Measurements from ENCODE around the gene DCST2.

DCST2 gene

DNA sequence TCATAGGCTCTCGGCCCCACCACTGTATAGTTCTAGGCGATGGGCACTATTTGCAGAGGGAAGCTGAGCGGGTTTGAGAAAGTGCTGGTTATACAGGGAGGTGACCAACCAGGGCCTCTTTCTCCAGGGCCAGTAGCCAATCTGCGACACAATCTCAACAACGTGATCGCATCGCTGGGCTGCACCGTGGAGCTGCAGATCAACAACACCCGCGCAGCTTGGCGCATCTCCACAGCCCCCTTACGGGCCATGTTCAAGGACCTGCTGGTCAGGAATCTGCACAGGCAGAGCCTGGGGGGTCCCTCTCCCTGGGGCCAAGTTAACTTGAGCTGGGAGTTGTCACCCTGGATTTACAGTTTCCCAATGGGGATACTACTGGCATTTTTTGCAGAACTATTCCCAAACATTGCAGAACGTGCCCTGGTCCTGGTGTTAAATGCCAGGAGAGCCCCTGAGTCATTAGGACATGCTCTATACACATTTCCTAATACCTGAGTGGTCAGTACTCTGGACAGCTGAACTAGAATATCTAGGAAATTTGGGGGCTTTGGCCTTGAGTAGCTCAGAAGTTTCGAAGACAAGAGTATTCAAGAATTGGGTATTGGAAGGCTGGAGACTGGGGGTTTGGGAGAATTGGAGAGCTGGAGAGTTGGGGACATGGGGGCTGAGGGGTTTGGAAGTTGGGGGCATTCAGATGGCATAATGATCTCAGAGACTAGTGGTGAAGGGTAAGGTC, 6.9 kb upstream of the DCST2 start:
- no peak overlapping the region for H3K4me3 ChIP-seq (ENCODE audit: low read length)
- no peak overlapping the region for H3K27ac ChIP-seq (ENCODE audit: low read depth, low read length)
- H3K27me3 ChIP-seq (ENCODE audit: control insufficient read depth, insufficient read depth, low read length) = no peaks in the 10 kb centered on the region
- H3K9ac ChIP-seq (ENCODE audit: low read length) = no peak overlapping the region
- no peaks in the 10 kb centered on the region for H3K4me1 ChIP-seq (ENCODE audit: control insufficient read depth, insufficient read depth, low read length)
- H3K36me3 ChIP-seq (ENCODE audit: control insufficient read depth, insufficient read depth, low read length) = no peaks in the 10 kb centered on the region

DNA sequence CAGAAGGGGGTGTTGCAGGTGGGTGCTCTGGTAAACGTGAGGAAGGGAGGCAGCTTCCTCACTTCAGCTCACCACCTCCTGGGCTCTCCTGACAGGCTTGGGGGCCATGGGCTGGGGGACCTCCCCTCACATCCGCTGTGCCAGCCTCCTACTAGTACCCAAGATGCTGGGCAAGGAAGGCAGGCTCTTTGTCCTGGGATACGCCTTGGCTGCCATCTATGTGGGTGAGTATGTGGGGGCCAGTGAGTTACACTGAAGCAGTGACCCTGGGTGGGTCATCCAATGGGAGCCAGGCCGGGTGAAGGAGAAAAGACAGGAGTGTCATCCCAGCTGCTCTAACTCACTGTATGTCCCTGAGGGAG, 5.7 kb upstream of the DCST2 start:
- H3K27me3 ChIP-seq (ENCODE audit: control insufficient read depth, insufficient read depth, low read length) = no peaks in the 10 kb centered on the region
- H3K9ac ChIP-seq (ENCODE audit: low read length) = no peak overlapping the region
- H3K4me3 ChIP-seq (ENCODE audit: low read length) = no peak overlapping the region
- H3K27ac ChIP-seq (ENCODE audit: low read depth, low read length) = no peak overlapping the region
- no peaks in the 10 kb centered on the region for H3K36me3 ChIP-seq (ENCODE audit: control insufficient read depth, insufficient read depth, low read length)
- no peaks in the 10 kb centered on the region for H3K4me1 ChIP-seq (ENCODE audit: control insufficient read depth, insufficient read depth, low read length)

DNA sequence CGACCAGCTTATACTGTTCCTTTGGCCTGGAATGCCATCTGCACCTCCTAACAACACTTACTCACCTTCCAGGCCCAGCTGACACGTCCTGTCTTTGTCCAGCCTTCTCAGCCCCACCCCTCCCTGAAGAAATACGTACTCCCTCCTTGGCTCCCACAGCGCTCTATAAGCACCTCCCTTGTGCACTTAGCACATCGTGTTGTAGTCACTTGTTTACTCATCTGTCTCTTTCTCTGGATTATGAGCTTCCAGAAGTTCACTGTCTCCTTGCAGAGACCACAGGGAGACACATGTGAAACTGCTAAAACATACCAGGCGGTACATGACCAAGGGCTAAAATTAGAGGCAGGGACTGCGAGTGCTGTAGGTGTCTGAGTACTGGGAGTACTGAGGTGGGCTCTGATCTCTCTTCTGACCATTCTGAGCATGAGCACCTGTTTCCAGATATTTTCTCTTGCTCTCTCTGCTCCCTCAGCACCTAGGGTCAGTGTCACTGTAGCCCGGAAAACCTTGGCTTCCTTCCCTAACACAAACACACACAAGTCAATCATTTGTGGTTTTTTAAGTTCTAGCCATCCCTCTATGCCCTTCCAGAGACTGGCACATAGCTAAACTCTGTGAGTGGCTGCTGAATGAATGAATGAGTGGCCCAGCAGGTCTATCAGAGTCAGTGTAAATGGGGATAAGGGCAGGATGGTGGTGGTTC, 5.2 kb upstream of the DCST2 start:
- H3K9ac ChIP-seq (ENCODE audit: low read length) = no peak overlapping the region
- H3K27me3 ChIP-seq (ENCODE audit: control insufficient read depth, insufficient read depth, low read length) = no peaks in the 10 kb centered on the region
- H3K4me3 ChIP-seq (ENCODE audit: low read length) = no peak overlapping the region
- no peak overlapping the region for H3K27ac ChIP-seq (ENCODE audit: low read depth, low read length)
- H3K4me1 ChIP-seq (ENCODE audit: control insufficient read depth, insufficient read depth, low read length) = no peaks in the 10 kb centered on the region
- no peaks in the 10 kb centered on the region for H3K36me3 ChIP-seq (ENCODE audit: control insufficient read depth, insufficient read depth, low read length)

DNA sequence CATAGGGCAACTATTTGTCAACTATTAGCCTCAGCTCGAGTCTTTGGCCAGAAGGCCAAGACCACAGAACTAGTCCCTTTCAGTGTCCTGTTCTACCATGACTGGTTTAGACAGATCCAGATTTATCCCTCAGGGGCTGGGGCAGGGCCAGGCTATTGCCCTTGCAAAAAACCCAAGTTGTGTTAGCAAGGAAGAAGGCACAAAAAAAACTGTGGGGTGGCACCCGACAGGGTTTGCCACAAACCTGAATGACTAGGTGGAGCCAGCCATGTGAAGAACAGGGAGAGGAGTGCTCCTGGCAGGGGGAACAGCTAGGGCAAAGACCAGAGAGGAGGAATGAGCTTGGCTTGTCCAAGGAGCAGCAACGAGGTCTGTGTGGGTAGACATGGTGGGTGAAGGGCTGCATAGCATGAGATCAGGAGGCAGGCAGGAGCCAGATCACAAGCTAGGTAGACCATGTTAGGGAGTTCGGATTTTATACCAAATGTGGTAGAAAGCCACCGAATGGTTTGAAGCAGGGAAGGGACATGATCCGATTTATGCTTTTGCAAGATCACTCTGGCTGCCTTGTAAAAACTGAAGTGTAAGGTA, 4.4 kb upstream of the DCST2 start:
- no peak overlapping the region for H3K9ac ChIP-seq (ENCODE audit: low read length)
- H3K4me3 ChIP-seq (ENCODE audit: low read length) = no peak overlapping the region
- no peak overlapping the region for H3K27ac ChIP-seq (ENCODE audit: low read depth, low read length)
- H3K36me3 ChIP-seq (ENCODE audit: control insufficient read depth, insufficient read depth, low read length) = no peaks in the 10 kb centered on the region
- H3K4me1 ChIP-seq (ENCODE audit: control insufficient read depth, insufficient read depth, low read length) = no peaks in the 10 kb centered on the region
- no peaks in the 10 kb centered on the region for H3K27me3 ChIP-seq (ENCODE audit: control insufficient read depth, insufficient read depth, low read length)

DNA sequence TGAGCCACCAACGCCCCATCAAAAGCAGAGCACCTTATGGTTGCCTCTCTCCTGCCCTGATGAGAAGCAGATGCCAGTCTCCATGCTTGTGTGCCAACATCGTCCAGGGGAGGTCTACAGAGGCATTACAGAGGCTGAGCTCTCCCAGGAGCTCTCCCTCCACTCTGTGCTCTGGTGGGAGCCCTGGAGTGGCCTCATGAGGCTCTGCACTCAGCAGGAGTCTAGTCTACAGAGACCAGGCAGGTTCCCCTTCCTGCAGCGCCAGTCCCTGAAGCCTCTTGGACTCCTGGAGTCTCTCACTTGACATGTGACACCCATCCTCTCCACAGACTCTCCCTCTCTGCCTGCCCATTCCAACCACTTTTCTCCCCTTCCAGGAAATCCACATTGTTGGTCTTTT, 3.5 kb upstream of the DCST2 start:
- Histone ChIP-seq H3K4me3 (ENCODE audit: low read length) (no peak overlapping the region), H3K27ac (ENCODE audit: low read depth, low read length) (no peak overlapping the region), H3K36me3 (ENCODE audit: control insufficient read depth, insufficient read depth, low read length) (no peaks in the 10 kb centered on the region)

DNA sequence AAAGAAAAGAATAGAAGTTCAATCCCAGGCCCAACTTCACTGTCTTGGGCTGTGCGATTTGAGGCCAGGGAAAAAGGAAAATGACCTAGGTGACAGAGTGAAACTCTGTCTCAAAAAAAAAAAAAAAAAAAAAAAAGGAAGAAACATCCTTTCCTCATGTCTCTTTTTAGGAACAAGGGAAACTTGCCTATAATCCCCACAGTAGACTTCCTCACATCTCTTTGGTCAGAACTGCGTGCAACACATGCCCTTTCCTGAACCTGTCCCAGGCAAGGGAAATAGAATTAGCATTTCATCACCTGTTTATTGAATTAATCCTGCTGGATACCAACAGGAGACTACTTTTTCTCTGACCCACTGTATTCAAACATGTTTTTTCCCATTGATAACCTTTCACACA, 2.4 kb upstream of the DCST2 start:
- no peaks in the 10 kb centered on the region for H3K4me1 ChIP-seq (ENCODE audit: control insufficient read depth, insufficient read depth, low read length)
- H3K27me3 ChIP-seq (ENCODE audit: control insufficient read depth, insufficient read depth, low read length) = no peaks in the 10 kb centered on the region
- no peak overlapping the region for H3K9ac ChIP-seq (ENCODE audit: low read length)
- H3K4me3 ChIP-seq (ENCODE audit: low read length) = no peak overlapping the region
- H3K36me3 ChIP-seq (ENCODE audit: control insufficient read depth, insufficient read depth, low read length) = no peaks in the 10 kb centered on the region
- no peak overlapping the region for H3K27ac ChIP-seq (ENCODE audit: low read depth, low read length)

More for the DNA sequence above, 3.5 kb upstream of the DCST2 start:
- no peaks in the 10 kb centered on the region for H3K27me3 ChIP-seq (ENCODE audit: control insufficient read depth, insufficient read depth, low read length)
- H3K4me1 ChIP-seq (ENCODE audit: control insufficient read depth, insufficient read depth, low read length) = no peaks in the 10 kb centered on the region
- H3K9ac ChIP-seq (ENCODE audit: low read length) = no peak overlapping the region

DNA sequence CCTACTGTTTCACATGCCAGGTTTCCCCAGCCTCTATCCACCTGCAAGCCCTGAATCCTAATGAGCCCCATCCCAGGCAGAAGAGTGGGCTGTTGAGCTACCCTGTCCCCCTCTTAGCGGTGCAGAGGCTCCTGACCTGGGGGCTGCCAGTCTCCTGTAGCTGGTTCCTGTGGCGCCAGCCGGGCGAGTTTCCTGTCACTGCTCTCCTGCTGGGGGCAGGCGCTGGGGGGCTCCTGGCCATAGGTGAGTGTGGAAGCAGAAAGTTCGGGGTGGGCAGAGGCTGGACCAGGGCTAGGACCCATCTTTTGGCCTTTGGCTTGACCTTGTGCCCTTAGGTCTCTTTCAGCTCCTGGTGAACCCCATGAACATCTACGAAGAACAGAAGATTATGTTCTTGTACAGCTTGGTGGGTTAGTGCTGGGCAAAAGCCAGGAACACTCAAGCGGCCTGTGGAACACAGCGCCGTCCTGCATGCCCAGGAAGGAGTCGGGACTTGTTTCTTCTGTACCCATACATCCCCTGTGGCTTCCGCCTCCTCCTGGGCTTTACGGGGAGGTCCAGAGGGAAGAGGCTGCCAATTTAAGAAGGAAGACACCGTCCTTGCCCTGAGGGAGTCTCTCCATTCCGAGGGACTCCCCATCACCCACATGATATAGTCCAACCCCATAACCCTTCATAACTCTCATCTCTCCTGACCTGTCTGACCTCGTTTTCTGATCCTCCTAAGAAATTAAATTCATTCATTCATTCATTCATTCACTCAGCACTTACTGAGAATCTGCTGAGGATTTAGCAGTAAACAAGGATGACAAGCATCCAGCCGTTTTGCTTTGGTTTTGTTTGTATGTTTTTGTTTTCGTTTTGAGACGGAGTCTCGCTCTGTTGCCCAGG, 982 bp upstream of the DCST2 start:
- Histone ChIP-seq H3K4me1 (ENCODE audit: control insufficient read depth, insufficient read depth, low read length) (no peaks in the 10 kb centered on the region), H3K4me3 (ENCODE audit: low read length) (no peak overlapping the region), H3K27me3 (ENCODE audit: control insufficient read depth, insufficient read depth, low read length) (no peaks in the 10 kb centered on the region), H3K9ac (ENCODE audit: low read length) (no peak overlapping the region), H3K27ac (ENCODE audit: low read depth, low read length) (no peak overlapping the region), H3K36me3 (ENCODE audit: control insufficient read depth, insufficient read depth, low read length) (no peaks in the 10 kb centered on the region)

DNA sequence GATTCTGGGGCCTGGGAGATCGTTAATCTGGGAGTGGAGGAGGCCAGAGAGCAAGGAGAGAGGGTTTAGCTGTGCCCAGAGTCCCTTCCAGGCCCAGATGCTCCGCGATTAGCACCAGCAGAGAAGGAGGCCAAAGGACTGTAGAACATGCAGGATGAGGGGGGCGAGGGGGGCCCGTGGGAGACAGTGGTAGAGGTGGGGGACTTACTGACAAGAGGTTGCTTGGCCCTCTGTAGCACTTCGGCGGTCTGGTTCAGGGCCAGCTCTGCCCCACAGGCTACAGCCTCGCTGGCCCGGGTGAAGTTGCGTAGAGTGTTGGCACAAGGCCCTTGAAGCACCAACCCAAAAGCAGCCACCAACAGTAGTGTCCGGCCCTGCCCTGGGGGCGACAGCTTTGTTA, 695 bp downstream of the DCST2 start:
- Histone ChIP-seq H3K27ac (ENCODE audit: low read depth, low read length) (no peak overlapping the region), H3K36me3 (ENCODE audit: control insufficient read depth, insufficient read depth, low read length) (no peaks in the 10 kb centered on the region)

DNA sequence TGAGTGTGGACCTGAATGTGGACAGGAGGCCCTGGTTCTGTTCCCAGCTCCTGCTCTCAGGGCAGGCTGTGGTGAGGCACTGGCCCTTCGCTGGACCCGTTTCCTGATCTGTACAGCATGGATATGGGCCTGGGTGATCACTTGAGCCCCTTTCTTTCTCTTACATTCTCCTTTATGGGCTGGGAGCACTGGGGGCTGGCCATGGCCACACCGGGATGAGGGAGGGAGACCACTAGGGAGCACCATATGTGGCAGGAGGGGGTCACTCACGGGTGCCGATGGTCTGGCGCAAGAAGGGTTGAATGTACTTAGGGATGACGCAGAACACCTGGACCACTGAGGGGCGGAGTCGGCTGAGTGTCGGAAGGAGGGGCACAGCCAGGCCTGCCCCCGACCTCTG, 2.7 kb downstream of the DCST2 start:
- Histone ChIP-seq H3K27me3 (ENCODE audit: control insufficient read depth, insufficient read depth, low read length) (no peaks in the 10 kb centered on the region), H3K27ac (ENCODE audit: low read depth, low read length) (no peak overlapping the region), H3K36me3 (ENCODE audit: control insufficient read depth, insufficient read depth, low read length) (no peaks in the 10 kb centered on the region), H3K4me1 (ENCODE audit: control insufficient read depth, insufficient read depth, low read length) (no peaks in the 10 kb centered on the region), H3K4me3 (ENCODE audit: low read length) (no peak overlapping the region), H3K9ac (ENCODE audit: low read length) (no peak overlapping the region)

More for the DNA sequence above, 695 bp downstream of the DCST2 start:
- Histone ChIP-seq H3K4me3 (ENCODE audit: low read length) (no peak overlapping the region), H3K9ac (ENCODE audit: low read length) (no peak overlapping the region), H3K4me1 (ENCODE audit: control insufficient read depth, insufficient read depth, low read length) (no peaks in the 10 kb centered on the region), H3K27me3 (ENCODE audit: control insufficient read depth, insufficient read depth, low read length) (no peaks in the 10 kb centered on the region)

DNA sequence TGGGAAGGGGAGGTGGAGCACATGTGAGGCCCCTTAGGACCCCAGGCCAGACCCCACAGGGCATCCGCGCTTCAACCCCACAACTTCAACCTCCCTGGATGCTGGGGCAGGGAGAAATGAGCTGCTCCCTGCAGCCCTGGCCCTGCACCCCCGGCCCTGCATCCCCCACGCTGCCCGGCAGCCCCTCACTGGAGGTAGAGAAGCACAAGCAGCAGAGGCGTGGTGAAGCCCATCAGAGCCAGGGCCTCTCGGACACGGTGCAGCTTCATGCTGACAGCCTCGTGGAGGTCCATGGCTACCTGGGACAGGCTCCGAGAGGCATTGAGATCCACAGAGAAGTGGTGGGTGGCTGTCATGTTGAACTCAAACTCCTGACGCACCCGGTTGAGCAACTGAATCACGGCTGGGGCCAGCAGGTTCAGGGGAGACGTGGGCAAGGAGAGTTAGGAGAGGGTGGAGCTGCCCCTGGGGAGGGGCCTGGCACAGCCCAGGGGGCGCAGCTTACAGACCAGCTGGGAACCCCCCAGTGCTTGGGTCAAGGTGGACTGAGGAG, 3.3 kb downstream of the DCST2 start:
- Histone ChIP-seq H3K4me3 (ENCODE audit: low read length) (no peak overlapping the region), H3K9ac (ENCODE audit: low read length) (no peak overlapping the region), H3K27ac (ENCODE audit: low read depth, low read length) (no peak overlapping the region), H3K4me1 (ENCODE audit: control insufficient read depth, insufficient read depth, low read length) (no peaks in the 10 kb centered on the region), H3K27me3 (ENCODE audit: control insufficient read depth, insufficient read depth, low read length) (no peaks in the 10 kb centered on the region), H3K36me3 (ENCODE audit: control insufficient read depth, insufficient read depth, low read length) (no peaks in the 10 kb centered on the region)

DNA sequence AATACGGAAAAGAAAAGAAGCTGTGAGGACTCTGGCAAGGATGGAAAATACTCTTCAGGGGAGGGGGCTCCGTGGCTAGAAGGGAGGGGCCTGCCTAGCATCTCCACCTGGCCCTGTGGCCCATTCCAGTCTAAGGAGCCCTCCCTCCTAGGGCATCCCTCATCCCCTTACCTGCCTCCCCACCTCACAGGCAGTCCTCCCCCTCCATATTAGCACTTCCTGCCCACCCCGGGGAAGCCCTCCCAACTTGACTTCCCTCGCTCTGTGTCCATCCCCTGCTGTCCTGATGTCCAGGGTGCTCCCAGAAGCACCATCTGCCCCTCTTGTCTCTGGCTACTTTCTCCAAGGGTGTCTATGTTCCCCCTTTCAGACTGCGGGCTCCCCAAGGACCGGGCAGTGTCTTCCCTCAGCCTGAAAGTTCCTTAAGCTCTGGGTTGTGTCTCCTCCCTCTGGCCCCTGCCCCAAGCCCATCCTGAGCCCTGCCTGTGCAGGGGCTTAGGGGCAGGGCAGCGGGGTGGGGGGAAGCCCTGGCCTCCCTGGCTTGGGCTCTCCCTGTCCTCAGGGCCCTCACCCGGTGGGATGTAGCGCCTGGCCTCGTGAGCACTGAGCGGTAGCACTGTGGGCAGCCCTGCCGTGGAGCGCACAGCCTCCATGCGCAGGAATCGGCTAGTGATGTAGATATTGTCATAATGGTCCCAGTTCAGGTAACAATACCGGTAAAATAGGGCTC, 3.9 kb downstream of the DCST2 start:
- Histone ChIP-seq H3K27ac (ENCODE audit: low read depth, low read length) (no peak overlapping the region), H3K4me1 (ENCODE audit: control insufficient read depth, insufficient read depth, low read length) (no peaks in the 10 kb centered on the region), H3K36me3 (ENCODE audit: control insufficient read depth, insufficient read depth, low read length) (no peaks in the 10 kb centered on the region), H3K4me3 (ENCODE audit: low read length) (no peak overlapping the region), H3K27me3 (ENCODE audit: control insufficient read depth, insufficient read depth, low read length) (no peaks in the 10 kb centered on the region), H3K9ac (ENCODE audit: low read length) (no peak overlapping the region)
